Epithelial cell of proximal tubule (primary cell): ENCODE results near the gene FLNB. TPM values are rescaled to one million over a fixed set of nuclear protein-coding genes. Genes with fewer than 3 reads are reported as not detected.
"Not testable (repeated sequence)": the region's sequence is repeated elsewhere in the genome, so short reads cannot be mapped to it uniquely, and the experiment has no call there.

Experiments
- DNase-seq: peaks from one replicate; pipeline ENCODE4 v3.0.0-alpha.2; 2011; ENCODE audit warnings: low read depth
- H3K4me3 ChIP-seq: 2 replicates; pipeline ENCODE4 v1.5.1; 2011; ENCODE audit warnings: low read depth, mild to moderate bottlenecking, low read length
- total RNA-seq: library from RNA; depleted of rRNA; stranded (reverse); fragments of >200 nt; gene quantifications from 2 replicates; pipeline ENCODE4 v1.2.3, GENCODE V29; 2015
- TF ChIP-seq, protein P1 (sequence below): conservative IDR thresholded peaks from 2 replicates; pipeline ENCODE4 v1.5.1; 2012; ENCODE audit warnings: low read depth, mild to moderate bottlenecking, low read length

The FLNB gene
- total RNA-seq, 1 donor from 2014 or later, result 223 TPM

- no peak overlapping the region for H3K4me3 ChIP-seq
- TF ChIP-seq, protein P1, sequence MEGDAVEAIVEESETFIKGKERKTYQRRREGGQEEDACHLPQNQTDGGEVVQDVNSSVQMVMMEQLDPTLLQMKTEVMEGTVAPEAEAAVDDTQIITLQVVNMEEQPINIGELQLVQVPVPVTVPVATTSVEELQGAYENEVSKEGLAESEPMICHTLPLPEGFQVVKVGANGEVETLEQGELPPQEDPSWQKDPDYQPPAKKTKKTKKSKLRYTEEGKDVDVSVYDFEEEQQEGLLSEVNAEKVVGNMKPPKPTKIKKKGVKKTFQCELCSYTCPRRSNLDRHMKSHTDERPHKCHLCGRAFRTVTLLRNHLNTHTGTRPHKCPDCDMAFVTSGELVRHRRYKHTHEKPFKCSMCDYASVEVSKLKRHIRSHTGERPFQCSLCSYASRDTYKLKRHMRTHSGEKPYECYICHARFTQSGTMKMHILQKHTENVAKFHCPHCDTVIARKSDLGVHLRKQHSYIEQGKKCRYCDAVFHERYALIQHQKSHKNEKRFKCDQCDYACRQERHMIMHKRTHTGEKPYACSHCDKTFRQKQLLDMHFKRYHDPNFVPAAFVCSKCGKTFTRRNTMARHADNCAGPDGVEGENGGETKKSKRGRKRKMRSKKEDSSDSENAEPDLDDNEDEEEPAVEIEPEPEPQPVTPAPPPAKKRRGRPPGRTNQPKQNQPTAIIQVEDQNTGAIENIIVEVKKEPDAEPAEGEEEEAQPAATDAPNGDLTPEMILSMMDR, result no peak
- DNase-seq, result no peak
These were observed 26.6 kb upstream of the FLNB start for GRCh38 chr3:57981483-57982087.

- no peak for DNase-seq
- no peak overlapping the region for H3K4me3 ChIP-seq
- TF ChIP-seq, protein P1, result no peak
These were observed 25.5 kb upstream of the FLNB start for GRCh38 chr3:57982561-57983243.

DNA sequence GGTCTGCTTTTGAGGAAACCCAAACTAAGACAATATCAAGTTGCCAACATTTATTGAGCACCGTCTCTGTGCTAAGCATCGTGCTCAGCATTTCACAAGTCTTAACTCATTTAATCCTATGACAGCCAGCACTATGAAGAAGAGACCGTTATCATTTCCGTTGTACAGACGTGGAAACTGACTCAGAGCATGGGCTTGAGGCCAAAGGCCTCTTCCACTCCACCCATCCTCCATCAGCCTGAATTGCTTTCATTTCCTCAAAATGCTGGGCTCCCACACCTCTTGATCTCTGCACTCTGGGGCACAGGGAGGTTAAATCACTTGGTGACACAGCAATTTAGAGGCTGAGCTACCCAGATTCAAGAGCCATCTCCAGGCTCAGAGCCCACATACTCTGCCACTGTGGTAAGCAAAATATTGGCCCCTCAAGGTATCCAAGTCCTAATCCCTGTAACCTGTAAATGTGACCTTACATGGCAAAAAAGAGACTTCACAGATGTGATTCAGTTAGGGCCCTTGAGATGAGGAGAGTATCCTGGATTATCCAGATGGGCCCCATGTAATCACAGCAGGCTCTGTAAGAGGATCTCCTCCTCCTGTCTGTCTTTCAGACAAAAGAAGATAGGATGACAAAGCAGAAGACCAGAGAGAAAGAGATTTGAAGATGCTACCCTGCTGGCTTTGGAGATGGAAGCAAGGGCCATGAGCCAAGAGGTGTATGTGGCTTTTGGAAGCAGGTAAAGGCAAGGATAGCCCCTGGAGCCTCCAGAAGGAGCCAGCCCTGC is 24.3 kb upstream of the FLNB start:
- TF ChIP-seq, protein P1, result no peak
- H3K4me3 ChIP-seq, result no peak overlapping the region
- no peak for DNase-seq

- no peak overlapping the region for H3K4me3 ChIP-seq
- no peak for DNase-seq
- TF ChIP-seq, protein P1, result no peak
These were observed 22.8 kb upstream of the FLNB start for GRCh38 chr3:57985176-57985983.

DNA sequence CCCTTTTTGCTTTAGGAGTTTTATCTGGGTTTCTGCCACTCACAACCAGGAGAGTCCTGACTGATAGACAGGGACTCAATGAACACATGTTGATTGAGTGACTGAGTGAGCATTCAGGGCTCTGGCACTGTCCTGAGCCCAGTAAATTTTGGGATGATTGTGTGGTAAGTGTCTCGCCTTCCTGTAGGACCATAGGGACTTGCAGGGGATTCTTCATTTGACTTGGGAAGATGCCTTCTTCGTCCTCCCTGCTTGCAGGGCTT is 22.3 kb upstream of the FLNB start:
- TF ChIP-seq, protein P1, result no peak
- H3K4me3 ChIP-seq, result no peak overlapping the region
- no peak for DNase-seq

DNA sequence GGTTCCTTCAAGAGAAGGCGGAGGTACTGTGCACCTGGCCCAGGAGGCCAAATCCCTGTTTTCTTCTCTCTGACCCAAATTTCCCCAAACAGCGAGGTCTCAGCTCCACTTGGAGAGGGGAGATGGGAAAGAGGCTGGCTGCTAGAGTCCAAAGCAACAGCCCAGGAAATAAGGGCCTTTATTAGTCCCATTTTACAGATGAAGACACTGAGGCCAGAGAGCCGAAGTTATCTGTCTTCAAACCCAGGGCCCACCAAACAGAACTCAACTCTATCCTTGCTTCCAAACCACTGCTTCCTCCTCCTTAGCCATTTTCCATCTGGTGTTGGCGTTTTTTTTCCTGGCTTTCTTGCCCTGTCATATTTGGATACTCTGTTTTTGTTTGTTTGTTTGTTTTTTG is 22.0 kb upstream of the FLNB start:
- H3K4me3 ChIP-seq, result no peak overlapping the region
- DNase-seq, result no peak
- TF ChIP-seq, protein P1, result no peak

GRCh38 chr3:57989198-57989597 is 19.0 kb upstream of the FLNB start:
- not testable (repeated sequence) for DNase-seq

More at GRCh38 chr3:57989198-57989597, 19.0 kb upstream of the FLNB start:
- H3K4me3 ChIP-seq, result not testable (repeated sequence)
